H1 (cell line): Measurements from ENCODE around the gene CDHR5. TPM values are rescaled to one million over a fixed set of nuclear protein-coding genes. Genes with fewer than 3 reads are reported as not detected.

Experiments
- CTCF ChIA-PET: fragments of 300-600 bp; sonication (Branson Sonifier 250); formaldehyde crosslinking; loops from one replicate; lab custom pipeline; 2021; ENCODE audit not compliant: partially characterized antibody; lab: Charles Lee
- POLR2A ChIA-PET: fragments of 300-600 bp; sonication (Branson Sonifier 250); formaldehyde crosslinking; loops from one replicate; lab custom pipeline; 2021; ENCODE audit warnings: inconsistent platforms; ENCODE audit not compliant: partially characterized antibody; lab: Charles Lee
- DNase-seq, 2 experiments: peaks; one replicate each; pipeline versions ENCODE4 v3.0.0 to v3.0.0-alpha.2; 2010 to 2022; ENCODE audit warnings: low spot score in 2 of 2, low read depth in 1 of 2, mixed read lengths in 1 of 2
- FAIRE-seq: peaks from 2 replicates; lab custom pipeline; 2011; peaks lifted over from hg19 to GRCh38; lab: Jason Lieb, UNC
- H2AFZ ChIP-seq: 2 replicates; pipeline ENCODE4 v1.8.1; 2012; ENCODE audit warnings: low read length, inconsistent platforms
- H2AK5ac ChIP-seq: 2 replicates; pipeline ENCODE4 v1.6.1; 2013; ENCODE audit warnings: low read depth, low read length
- H2BK120ac ChIP-seq: replicated peaks from 2 replicates; pipeline ENCODE3; 2013; ENCODE audit warnings: low read depth, low read length, inconsistent platforms
- H2BK12ac ChIP-seq: 2 replicates; pipeline ENCODE4 v1.6.1; 2013; ENCODE audit warnings: low read depth, low read length
- H2BK15ac ChIP-seq: 2 replicates; pipeline ENCODE4 v1.6.1; 2013; ENCODE audit warnings: low read length
- H2BK20ac ChIP-seq: 2 replicates; pipeline ENCODE4 v1.6.1; 2013; ENCODE audit warnings: low read length
- H2BK5ac ChIP-seq: 2 replicates; pipeline ENCODE4 v1.6.1; 2013; ENCODE audit warnings: low read depth, low read length
- H3K14ac ChIP-seq: 2 replicates; pipeline ENCODE4 v1.6.1; 2013; ENCODE audit warnings: inconsistent platforms; ENCODE audit not compliant: insufficient read length
- H3K18ac ChIP-seq: 2 replicates; pipeline ENCODE4 v1.6.1; 2013; ENCODE audit warnings: low read length; ENCODE audit errors: extremely low read depth
- H3K23ac ChIP-seq: 2 replicates; pipeline ENCODE4 v1.6.1; 2013; ENCODE audit warnings: inconsistent platforms; ENCODE audit not compliant: insufficient read length
- H3K23me2 ChIP-seq: 2 replicates; pipeline ENCODE4 v1.6.1; 2013; ENCODE audit warnings: low read depth, low read length
- H3K27ac ChIP-seq: 2 replicates; pipeline ENCODE4 v1.6.1; 2011; ENCODE audit warnings: low read depth, low read length, inconsistent platforms
- H3K27me3 ChIP-seq, 4 experiments: replicated peaks in 1 of 4; 1 replicate in 1 of 4; 2 replicates in 3 of 4; pipeline versions ENCODE4 v1.6.1 to v1.8.1; 2011 to 2013; ENCODE audit warnings: low read length in 3 of 4, mild to moderate bottlenecking in 3 of 4, inconsistent platforms in 2 of 4, mixed read lengths in 2 of 4, moderate library complexity in 1 of 4; ENCODE audit not compliant: control insufficient read depth in 3 of 4, insufficient read depth in 3 of 4; ENCODE audit errors: extremely low read depth in 1 of 4
- H3K36me3 ChIP-seq, 4 experiments: 2 replicates each; pipeline versions ENCODE4 v1.6.1 to v1.8.1; 2011 to 2013; ENCODE audit warnings: mild to moderate bottlenecking in 4 of 4, low read length in 3 of 4, moderate library complexity in 2 of 4, control low read depth in 1 of 4, inconsistent platforms in 1 of 4; ENCODE audit not compliant: insufficient read depth in 4 of 4, control insufficient read depth in 2 of 4
- H3K4ac ChIP-seq: replicated peaks from 2 replicates; pipeline ENCODE3; 2013; ENCODE audit warnings: low read length, low read depth, mixed read lengths, inconsistent platforms; ENCODE audit not compliant: insufficient read length
- H3K4me1 ChIP-seq, 4 experiments: replicated peaks in 1 of 4; 1 replicate in 1 of 4; 2 replicates in 3 of 4; pipeline versions ENCODE4 v1.6.1 to v1.8.1; 2011 to 2013; ENCODE audit warnings: low read length in 3 of 4, inconsistent platforms in 2 of 4, mixed read lengths in 1 of 4; ENCODE audit not compliant: insufficient read depth in 4 of 4, control insufficient read depth in 3 of 4
- H3K4me2 ChIP-seq, 2 experiments: 2 replicates each; pipeline versions ENCODE4 v1.6.1 to v1.8.1; 2011 to 2013; ENCODE audit warnings: low read depth in 2 of 2, low read length in 2 of 2, control low read depth in 1 of 2, inconsistent platforms in 1 of 2, mild to moderate bottlenecking in 1 of 2; ENCODE audit not compliant: insufficient read depth in 1 of 2
- H3K4me3 ChIP-seq, 4 experiments: fragments of 200-600, 300-600 bp in 1 of 4; sonication (generic), shearing (Covaris generic), sonication (Bioruptor Twin) in 1 of 4; 2 replicates each; pipeline versions ENCODE4 v1.5.1 to v1.8.1; 2011 to 2016; ENCODE audit warnings: low read length in 4 of 4, low read depth in 3 of 4, control low read depth in 2 of 4, inconsistent platforms in 2 of 4, mild to moderate bottlenecking in 2 of 4, mixed read lengths in 1 of 4, moderate library complexity in 1 of 4; ENCODE audit not compliant: insufficient read depth in 2 of 4; ENCODE audit errors: extremely low read depth in 1 of 4
- H3K56ac ChIP-seq: replicated peaks from 2 replicates; pipeline ENCODE3; 2013; ENCODE audit warnings: low read depth, mild to moderate bottlenecking, mixed read lengths, low read length, inconsistent platforms; ENCODE audit not compliant: insufficient read length
- H3K79me1 ChIP-seq: 2 replicates; pipeline ENCODE4 v1.6.1; 2013; ENCODE audit warnings: low read depth, low read length, control low read depth
- H3K79me2 ChIP-seq, 2 experiments: 2 replicates each; pipeline versions ENCODE4 v1.6.1 to v1.8.1; 2012 to 2013; ENCODE audit warnings: low read length in 2 of 2, mild to moderate bottlenecking in 2 of 2, inconsistent platforms in 1 of 2; ENCODE audit not compliant: insufficient read depth in 2 of 2, control insufficient read depth in 1 of 2
- H3K9ac ChIP-seq, 4 experiments: replicated peaks in 1 of 4; 1 replicate in 1 of 4; 2 replicates in 3 of 4; pipeline versions ENCODE4 v1.6.1 to v1.8.1; 2011 to 2013; ENCODE audit warnings: low read depth in 3 of 4, low read length in 3 of 4, control low read depth in 2 of 4, mild to moderate bottlenecking in 2 of 4, moderate library complexity in 2 of 4, inconsistent platforms in 1 of 4; ENCODE audit errors: extremely low read depth in 1 of 4
- H3K9me3 ChIP-seq, 2 experiments: 2 replicates each; pipeline versions ENCODE4 v1.6.1 to v1.8.1; 2012 to 2013; ENCODE audit warnings: mild to moderate bottlenecking in 2 of 2, moderate library complexity in 2 of 2, control low read depth in 1 of 2, inconsistent platforms in 1 of 2, low read depth in 1 of 2, low read length in 1 of 2, mixed read lengths in 1 of 2; ENCODE audit not compliant: insufficient read depth in 2 of 2
- H4K20me1 ChIP-seq, 2 experiments: replicated peaks in 1 of 2; 2 replicates each; pipeline versions ENCODE3 to v1.8.1; 2011 to 2013; ENCODE audit warnings: inconsistent platforms in 2 of 2, low read length in 2 of 2, mild to moderate bottlenecking in 1 of 2; ENCODE audit not compliant: insufficient read depth in 2 of 2, control insufficient read depth in 1 of 2
- H4K5ac ChIP-seq: 2 replicates; pipeline ENCODE4 v1.6.1; 2013; ENCODE audit warnings: low read length, low read depth, mixed read lengths, inconsistent platforms; ENCODE audit not compliant: insufficient read length
- H4K8ac ChIP-seq: 2 replicates; pipeline ENCODE4 v1.8.0; 2013; ENCODE audit warnings: mild to moderate bottlenecking, moderate library complexity, low read length, inconsistent platforms; ENCODE audit not compliant: insufficient read depth; ENCODE audit errors: extremely low read depth
- H4K91ac ChIP-seq: replicated peaks from 2 replicates; pipeline ENCODE3; 2013; ENCODE audit warnings: low read length, mixed read lengths, inconsistent platforms; ENCODE audit not compliant: insufficient read length
- EGR1 ChIP-seq: IDR thresholded peaks from 2 replicates; pipeline ENCODE4 v1.6.1; 2011; ENCODE audit warnings: low read depth, low read length, borderline replicate concordance
- WGBS, 2 experiments: shearing (Covaris generic) in 1 of 2; methylation state at CpG; one replicate each; pipeline versions ENCODE4 v1.1.6 to v1.1.7; 2013 to 2015; ENCODE audit warnings: low lambda C conversion rate in 2 of 2, mixed read lengths in 2 of 2, inconsistent platforms in 1 of 2, low coverage in 1 of 2, missing lambda C conversion rate in 1 of 2; ENCODE audit not compliant: insufficient replicate concordance in 2 of 2, insufficient coverage in 1 of 2, insufficient read length in 1 of 2; ENCODE audit errors: extremely low coverage in 1 of 2, missing lambda C conversion rate in 1 of 2; 5-methylcytosine and 5-hydroxymethylcytosine counted together
- polyA plus RNA-seq, 7 experiments: library from polyadenylated mRNA; depleted of rRNA in 3 of 7; stranded (reverse) in 5 of 7; unstranded in 2 of 7; fragments of >200 nt in 5 of 7; fragments of 200-250 nt in 2 of 7; gene quantifications; 1 replicate in 5 of 7; 2 replicates in 1 of 7; 4 replicates in 1 of 7; pipeline versions ENCODE4 v1.2.1 to v1.2.3, GENCODE V29; 2011 to 2013; ENCODE audit warnings: missing spikeins in 2 of 7, mixed read lengths in 2 of 7
- total RNA-seq: library from RNA; stranded (reverse); fragmentation: NEBNext Ultra II Directional; extraction: Animal tissue kit (Norgen Biotek cat#: 25700); gene quantifications from 2 replicates; pipeline ENCODE4 v1.2.1, GENCODE V29; 2021

CDHR5 gene
- total and polyA plus RNA-seq, 2 of the 8 experiments (the other 6 are each of a cell fraction or from before 2014, with no cell fraction given): not detected

DNA sequence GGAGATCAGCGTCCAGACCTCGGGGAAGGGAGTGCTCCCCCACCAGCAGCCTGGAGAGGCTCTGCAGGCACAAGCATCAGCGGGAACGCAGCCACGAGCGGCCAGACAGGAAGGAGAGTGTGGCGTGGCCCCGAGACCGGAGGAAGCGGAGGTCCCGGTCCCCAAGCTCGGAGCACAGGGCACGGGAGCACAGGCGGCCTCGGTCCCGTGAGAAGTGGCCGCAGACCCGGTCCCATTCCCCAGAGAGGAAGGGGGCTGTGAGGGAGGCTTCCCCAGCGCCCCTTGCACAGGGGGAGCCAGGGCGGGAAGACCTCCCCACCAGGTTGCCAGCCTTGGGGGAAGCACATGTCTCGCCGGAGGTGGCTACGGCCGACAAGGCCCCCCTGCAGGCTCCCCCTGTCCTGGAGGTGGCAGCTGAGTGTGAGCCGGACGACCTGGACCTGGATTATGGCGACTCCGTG lies 15.9 kb downstream of the CDHR5 start:
- no peaks in the 10 kb centered on the region for H3K79me2 ChIP-seq
- no peak overlapping the region for H2BK5ac ChIP-seq
- H3K4me3 ChIP-seq: no peak overlapping the region
- peaks cover 35 to 81% (median 69%) of the 10 kb centered on the region in 4 experiments for H3K36me3 ChIP-seq
- H2BK15ac ChIP-seq: no peak overlapping the region
- H3K23ac ChIP-seq: no peak overlapping the region
- no peak overlapping the region for H4K5ac ChIP-seq
- H3K79me1 ChIP-seq: peaks cover 7% of the 10 kb centered on the region; the same call in 1 of the 2 replicates
- no peak overlapping the region for H3K27ac ChIP-seq
- CTCF ChIA-PET: interaction anchor here (1.2 to 1.7 kb wide), 6 partner anchors 13 to 114 kb away, joined by 3 to 5 read pairs (median 4); no protein-coding TSS in a partner anchor
- H3K4me2 ChIP-seq: no peak overlapping the region
- no peak overlapping the region for H2BK20ac ChIP-seq
- no peak overlapping the region for H3K56ac ChIP-seq
- H4K91ac ChIP-seq: no peak overlapping the region
- POLR2A ChIA-PET: interaction anchor here (0.6 to 1.7 kb wide), 5 partner anchors 17 to 161 kb away, joined by 3 to 6 read pairs (median 4); no protein-coding TSS in a partner anchor
- H3K4me1 ChIP-seq: peaks cover 0 to 7% (median 2%) of the 10 kb centered on the region in 4 experiments; a peak in 5 of 7 replicates
- no peak overlapping the region for H2AK5ac ChIP-seq
- H4K20me1 ChIP-seq: peaks cover 17 to 23% of the 10 kb centered on the region in 2 experiments
- FAIRE-seq (no peak), DNase-seq (no peak)
- no peak overlapping the region for H2BK120ac ChIP-seq
- H4K8ac ChIP-seq: no peak overlapping the region
- H3K27me3 ChIP-seq: no peaks in the 10 kb centered on the region
- H3K9ac ChIP-seq: no peak overlapping the region
- no peak overlapping the region for H3K18ac ChIP-seq
- H3K9me3 ChIP-seq: no peaks in the 10 kb centered on the region
- H3K23me2 ChIP-seq: no peaks in the 10 kb centered on the region
- WGBS, 2 experiments: 95% methylated on average over 26 of the region's 28 CpGs; no CpG with 5 or more reads in 1 of the 2 experiments
- H3K4ac ChIP-seq: no peak overlapping the region
- no peak overlapping the region for H2BK12ac ChIP-seq
- no peak overlapping the region for H2AFZ ChIP-seq
- H3K14ac ChIP-seq: no peak overlapping the region
- no peak for TF ChIP-seq EGR1
